IPS DF 6.9 (cell line): ENCODE results near the gene ARAP3.

ENCODE experiments used
- DNase-seq: peaks from one replicate; pipeline ENCODE4 v3.0.0-alpha.2; 2013; ENCODE audit warnings: low read depth, low spot score
- H3K27ac ChIP-seq: one replicate; pipeline ENCODE4 v1.5.1; 2013; ENCODE audit warnings: low read length, control low read depth
- H3K27me3 ChIP-seq: 2 replicates; pipeline ENCODE4 v1.6.1; 2013; ENCODE audit warnings: mild to moderate bottlenecking, low read length; ENCODE audit not compliant: control insufficient read depth, insufficient read depth
- H3K36me3 ChIP-seq: 2 replicates; pipeline ENCODE4 v1.6.1; 2013; ENCODE audit warnings: low read length; ENCODE audit not compliant: control insufficient read depth, insufficient read depth
- H3K4me1 ChIP-seq: 2 replicates; pipeline ENCODE4 v1.6.1; 2013; ENCODE audit warnings: low read length; ENCODE audit not compliant: control insufficient read depth, insufficient read depth
- H3K4me3 ChIP-seq: 2 replicates; pipeline ENCODE4 v1.5.1; 2013; ENCODE audit warnings: mild to moderate bottlenecking, low read length
- H3K9me3 ChIP-seq: 2 replicates; pipeline ENCODE4 v1.6.1; 2013; ENCODE audit warnings: low read length, inconsistent platforms; ENCODE audit not compliant: control insufficient read depth, insufficient read depth
- WGBS: extraction: QIAGEN DNeasy Blood & Tissue Kit; methylation state at CpG from one replicate; pipeline ENCODE4 v1.1.7; 2013; ENCODE audit warnings: mixed read lengths, missing lambda C conversion rate; ENCODE audit not compliant: insufficient read length, insufficient coverage; 5-methylcytosine and 5-hydroxymethylcytosine counted together

ARAP3 gene

DNA sequence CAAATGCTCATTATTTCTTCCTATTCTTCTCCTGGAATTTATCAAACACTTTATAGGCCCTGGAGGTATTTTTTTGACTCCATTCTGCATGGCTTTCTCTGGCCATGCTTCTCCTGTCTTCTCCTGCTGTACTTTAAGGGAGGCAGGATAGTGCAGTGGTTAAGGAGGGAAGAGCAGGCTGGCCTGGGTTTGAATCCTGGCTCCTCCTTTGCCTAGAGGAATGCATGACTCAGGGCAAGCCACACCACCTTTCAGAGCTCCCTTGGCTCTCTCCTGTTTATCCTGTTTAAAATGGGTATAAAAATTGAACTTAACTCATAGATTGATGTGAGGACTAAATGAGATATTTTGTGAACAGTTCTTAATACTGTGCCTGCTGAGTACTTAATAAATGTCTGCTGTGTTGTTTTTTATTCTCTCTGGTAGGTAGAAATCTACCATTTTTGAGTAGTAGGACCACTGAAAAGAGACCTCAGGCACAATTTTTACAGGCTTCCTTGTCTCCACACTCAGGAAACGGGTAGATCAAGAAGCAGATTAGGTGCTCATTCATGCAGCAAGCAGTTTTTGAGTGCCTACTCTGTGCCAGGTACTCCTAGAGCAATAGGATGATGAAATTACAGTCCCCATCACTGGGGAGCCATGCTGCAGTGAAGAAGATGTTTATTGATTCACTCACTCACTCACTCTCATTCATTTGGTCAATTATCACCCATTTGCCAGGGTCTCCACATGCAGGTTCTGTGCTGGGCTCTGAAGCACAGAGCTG lies 32.7 kb upstream of the ARAP3 start:
- H3K4me1 ChIP-seq, result peaks cover 7% of the 10 kb centered on the region
- no peaks in the 10 kb centered on the region for H3K36me3 ChIP-seq
- no peaks in the 10 kb centered on the region for H3K27me3 ChIP-seq
- H3K4me3 ChIP-seq, result no peak overlapping the region
- H3K9me3 ChIP-seq, result no peaks in the 10 kb centered on the region
- WGBS, result no CpG with 5 or more reads among the region's 1 CpG
- no peak overlapping the region for H3K27ac ChIP-seq
- no peak for DNase-seq

DNA sequence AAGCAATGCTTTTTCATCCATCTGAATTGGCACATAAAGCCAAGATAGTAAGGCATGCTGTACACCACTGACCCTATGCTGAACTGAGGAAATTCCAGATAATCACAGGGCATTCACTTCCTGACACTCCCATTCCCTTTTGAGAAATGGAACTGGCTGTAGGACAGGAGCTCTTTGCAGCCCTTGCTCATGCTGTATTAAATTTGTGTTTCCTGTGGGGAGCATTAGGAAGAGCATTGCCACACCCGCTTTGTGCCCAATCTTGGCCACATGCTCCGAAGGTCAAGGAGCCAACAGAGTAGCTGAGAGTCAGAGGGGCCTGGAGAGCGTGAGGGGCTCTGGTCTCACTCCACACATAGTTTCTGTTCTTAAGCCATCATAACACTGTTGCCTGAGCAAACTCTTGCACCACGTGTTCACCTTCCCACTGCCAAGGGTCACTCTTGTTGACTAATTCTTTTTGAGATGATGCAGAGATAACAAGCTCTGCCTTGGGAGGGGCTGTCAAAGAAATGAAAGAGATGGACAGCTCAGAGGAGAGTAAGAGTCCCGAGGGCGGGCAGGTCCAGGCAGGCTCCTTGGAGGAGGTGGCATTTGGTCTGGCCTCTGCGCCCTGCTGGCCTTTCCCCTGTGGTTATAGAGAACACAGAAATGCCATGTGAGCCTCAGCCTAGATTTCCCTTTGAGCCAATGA lies 31.7 kb upstream of the ARAP3 start:
- Histone ChIP-seq H3K9me3 (no peaks in the 10 kb centered on the region), H3K4me1 (peaks cover 6% of the 10 kb centered on the region), H3K4me3 (no peak overlapping the region), H3K27ac (no peak overlapping the region), H3K36me3 (no peaks in the 10 kb centered on the region), H3K27me3 (no peaks in the 10 kb centered on the region)
- no CpG with 5 or more reads among the region's 7 CpGs for WGBS
- DNase-seq, result no peak

- H3K27ac ChIP-seq, result no peak overlapping the region
- DNase-seq, result no peak
- no CpG with 5 or more reads among the region's 6 CpGs for WGBS
- H3K9me3 ChIP-seq, result no peaks in the 10 kb centered on the region
- H3K4me3 ChIP-seq, result no peak overlapping the region
- peaks cover 5% of the 10 kb centered on the region for H3K4me1 ChIP-seq
- no peaks in the 10 kb centered on the region for H3K36me3 ChIP-seq
- no peaks in the 10 kb centered on the region for H3K27me3 ChIP-seq
These were observed 29.7 kb upstream of the ARAP3 start for GRCh38 chr5:141711687-141712086.

- H3K36me3 ChIP-seq, result no peaks in the 10 kb centered on the region
These were observed 27.8 kb upstream of the ARAP3 start for GRCh38 chr5:141709699-141710267.

DNA sequence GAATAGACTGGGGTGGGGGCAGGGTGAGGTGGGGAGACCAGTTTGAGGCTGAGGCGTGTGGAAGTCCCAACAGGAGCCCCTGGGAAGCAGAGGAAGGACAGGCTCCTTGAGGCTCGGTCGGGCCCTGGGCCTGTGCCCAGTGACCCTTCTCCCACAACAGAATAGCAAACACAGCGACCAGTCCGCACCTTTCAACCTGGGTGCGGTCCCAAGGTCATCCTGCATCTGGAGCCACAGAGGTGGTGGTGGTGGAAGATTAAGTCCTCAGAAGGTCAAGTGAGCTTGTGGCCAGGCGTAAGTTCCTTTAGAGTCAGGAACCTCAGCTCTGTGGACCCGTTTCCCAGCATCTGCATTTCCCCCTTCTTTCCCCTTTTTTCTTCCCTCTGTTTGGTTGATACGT lies 26.0 kb upstream of the ARAP3 start:
- Histone ChIP-seq H3K36me3 (no peaks in the 10 kb centered on the region), H3K27ac (no peak overlapping the region), H3K4me3 (no peak overlapping the region), H3K4me1 (0 out of 2 replicates have a peak, but pooled peaks cover 1% of the 10 kb centered on the region), H3K9me3 (no peaks in the 10 kb centered on the region), H3K27me3 (peaks cover 10% of the 10 kb centered on the region; the same call in 1 of the 2 replicates)
- DNase-seq, result no peak
- WGBS, result no CpG with 5 or more reads among the region's 9 CpGs

More at GRCh38 chr5:141709699-141710267, 27.8 kb upstream of the ARAP3 start:
- WGBS, result no CpG with 5 or more reads among the region's 6 CpGs
- Histone ChIP-seq H3K27ac (no peak overlapping the region), H3K4me3 (no peak overlapping the region), H3K4me1 (no peaks in the 10 kb centered on the region), H3K9me3 (no peaks in the 10 kb centered on the region), H3K27me3 (peaks cover 2% of the 10 kb centered on the region; the same call in 1 of the 2 replicates)
- DNase-seq, result no peak

DNA sequence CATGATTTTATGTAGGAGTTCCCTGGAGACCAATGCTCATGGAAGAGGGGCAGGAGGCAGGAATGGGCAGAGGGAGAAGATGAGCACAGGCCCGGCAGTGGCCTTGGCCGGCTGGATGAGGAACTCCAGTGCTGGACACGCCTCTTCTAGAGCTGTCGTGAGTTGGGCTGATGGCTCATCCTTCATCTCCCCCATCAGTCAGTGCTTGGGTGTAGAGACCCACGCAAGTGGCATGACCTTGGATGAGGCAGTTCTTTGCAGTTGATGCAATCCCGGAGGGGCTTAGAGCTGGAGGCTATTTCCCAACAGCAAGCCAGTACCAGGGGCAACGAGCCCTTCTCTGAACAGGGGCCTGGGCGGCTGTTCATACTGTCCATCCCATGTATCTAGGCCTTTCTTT lies 25.5 kb upstream of the ARAP3 start:
- 0 out of 2 replicates have a peak, but pooled peaks cover 1% of the 10 kb centered on the region for H3K4me1 ChIP-seq
- WGBS, result no CpG with 5 or more reads among the region's 8 CpGs
- H3K27ac ChIP-seq, result no peak overlapping the region
- no peaks in the 10 kb centered on the region for H3K36me3 ChIP-seq
- H3K4me3 ChIP-seq, result no peak overlapping the region
- H3K27me3 ChIP-seq, result peaks cover 10% of the 10 kb centered on the region; the same call in 1 of the 2 replicates
- no peaks in the 10 kb centered on the region for H3K9me3 ChIP-seq
- no peak for DNase-seq

DNA sequence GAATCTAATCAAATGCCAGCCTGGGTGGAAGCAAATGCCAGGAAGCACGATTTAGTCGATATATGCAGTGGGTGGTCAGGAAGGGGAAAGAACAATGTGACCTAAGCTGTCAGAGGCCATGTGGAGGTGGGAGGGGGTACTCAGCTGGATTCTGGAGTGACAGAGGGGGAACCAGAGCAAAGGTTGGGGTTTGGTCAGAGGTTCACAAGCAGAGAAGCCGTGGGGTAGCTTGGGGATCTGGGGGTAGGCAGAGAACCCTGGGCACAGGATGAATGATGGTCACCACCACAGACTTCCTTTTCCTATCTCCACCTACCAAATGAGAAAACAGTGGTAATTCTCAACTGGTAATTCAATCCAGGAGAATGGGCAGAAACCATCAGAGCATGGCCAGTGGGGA lies 24.1 kb upstream of the ARAP3 start:
- WGBS, result no CpG with 5 or more reads among the region's 3 CpGs
- Histone ChIP-seq H3K36me3 (no peaks in the 10 kb centered on the region), H3K27ac (no peak overlapping the region), H3K4me1 (0 out of 2 replicates have a peak, but pooled peaks cover 1% of the 10 kb centered on the region), H3K9me3 (no peaks in the 10 kb centered on the region), H3K4me3 (no peak overlapping the region), H3K27me3 (peaks cover 10% of the 10 kb centered on the region; the same call in 1 of the 2 replicates)
- DNase-seq, result no peak

DNA sequence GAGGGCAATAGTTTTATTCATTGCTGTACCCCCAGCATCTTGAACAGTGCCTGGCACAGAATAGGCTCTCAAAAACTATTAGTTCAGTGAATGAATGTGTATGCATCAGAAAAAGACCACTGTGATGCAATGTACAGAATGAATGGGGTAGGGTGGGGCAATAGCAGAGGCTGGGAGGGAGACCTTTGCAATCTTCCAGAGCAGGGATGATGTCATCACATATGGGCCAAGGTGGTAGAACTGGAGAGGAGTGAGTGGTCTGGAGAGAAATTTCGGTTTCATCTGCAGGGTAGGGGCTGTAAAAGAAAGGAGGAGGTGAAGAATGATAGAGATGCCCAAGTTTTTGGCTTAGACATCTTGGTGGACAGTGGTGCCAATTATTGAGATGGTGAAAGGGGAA lies 23.4 kb upstream of the ARAP3 start:
- no peak overlapping the region for H3K4me3 ChIP-seq
- H3K36me3 ChIP-seq, result no peaks in the 10 kb centered on the region
- H3K9me3 ChIP-seq, result no peaks in the 10 kb centered on the region
- no peak overlapping the region for H3K27ac ChIP-seq
- H3K4me1 ChIP-seq, result 0 out of 2 replicates have a peak, but pooled peaks cover 1% of the 10 kb centered on the region
- H3K27me3 ChIP-seq, result peaks cover 10% of the 10 kb centered on the region; the same call in 1 of the 2 replicates
- no CpG with 5 or more reads among the region's 1 CpG for WGBS
- DNase-seq, result no peak

DNA sequence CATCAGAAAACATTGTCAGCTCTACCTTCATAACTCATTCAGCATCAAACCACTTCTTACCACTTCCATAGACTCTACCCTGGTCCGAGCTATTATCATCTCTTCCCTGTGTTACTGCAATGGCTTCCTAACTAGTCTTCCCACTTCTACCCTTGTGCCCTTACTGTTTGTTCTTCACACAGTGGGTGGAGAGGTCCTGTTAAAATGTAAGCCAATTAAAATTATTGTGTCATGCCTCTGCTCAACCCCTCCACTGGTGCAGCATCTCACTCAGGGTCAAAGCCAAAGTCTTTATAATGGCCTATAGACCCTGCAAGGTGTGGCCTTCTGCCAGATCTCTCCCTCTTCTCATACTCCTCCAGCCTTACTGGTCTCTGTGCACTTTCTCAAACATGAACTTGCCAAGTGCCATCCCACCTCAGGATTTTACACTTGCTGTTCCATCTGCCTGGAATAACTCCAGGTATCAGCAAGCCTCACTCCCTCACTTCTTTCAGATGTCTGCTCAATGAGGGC lies 22.8 kb upstream of the ARAP3 start:
- no CpG with 5 or more reads among the region's 1 CpG for WGBS
- Histone ChIP-seq H3K9me3 (no peaks in the 10 kb centered on the region), H3K36me3 (no peaks in the 10 kb centered on the region), H3K27ac (no peak overlapping the region), H3K27me3 (peaks cover 10% of the 10 kb centered on the region; the same call in 1 of the 2 replicates), H3K4me1 (0 out of 2 replicates have a peak, but pooled peaks cover 1% of the 10 kb centered on the region), H3K4me3 (no peak overlapping the region)
- no peak for DNase-seq

GRCh38 chr5:141703133-141703561 lies 21.1 kb upstream of the ARAP3 start:
- H3K27me3 ChIP-seq, result peaks cover 10% of the 10 kb centered on the region; the same call in 1 of the 2 replicates
- peak overlapping the region; percentile 52; the same call in 1 of the 2 replicates for H3K4me3 ChIP-seq

More at GRCh38 chr5:141703133-141703561, 21.1 kb upstream of the ARAP3 start:
- Histone ChIP-seq H3K36me3 (no peaks in the 10 kb centered on the region), H3K27ac (no peak overlapping the region), H3K4me1 (0 out of 2 replicates have a peak, but pooled peaks cover 1% of the 10 kb centered on the region), H3K9me3 (no peaks in the 10 kb centered on the region)
- no peak for DNase-seq
- whole genome bisulfite sequencing, result no CpG with 5 or more reads among the region's 16 CpGs
